CD4-positive, alpha-beta T cell treated with Interleukin-1 beta for 1 hour (primary cell): ENCODE measurements around the gene CUX1.

ENCODE experiments used
- DNase-seq, 2 donors: peaks; one replicate each; pipeline ENCODE4 v3.0.0-alpha.2; 2020 to 2022

CUX1 gene

GRCh38 chr7:102055181-102055976 lies 238.0 kb downstream of the CUX1 start:
- DNase-seq, result no peak

GRCh38 chr7:102059524-102059923 lies 242.1 kb downstream of the CUX1 start:
- no peak for DNase-seq

DNA sequence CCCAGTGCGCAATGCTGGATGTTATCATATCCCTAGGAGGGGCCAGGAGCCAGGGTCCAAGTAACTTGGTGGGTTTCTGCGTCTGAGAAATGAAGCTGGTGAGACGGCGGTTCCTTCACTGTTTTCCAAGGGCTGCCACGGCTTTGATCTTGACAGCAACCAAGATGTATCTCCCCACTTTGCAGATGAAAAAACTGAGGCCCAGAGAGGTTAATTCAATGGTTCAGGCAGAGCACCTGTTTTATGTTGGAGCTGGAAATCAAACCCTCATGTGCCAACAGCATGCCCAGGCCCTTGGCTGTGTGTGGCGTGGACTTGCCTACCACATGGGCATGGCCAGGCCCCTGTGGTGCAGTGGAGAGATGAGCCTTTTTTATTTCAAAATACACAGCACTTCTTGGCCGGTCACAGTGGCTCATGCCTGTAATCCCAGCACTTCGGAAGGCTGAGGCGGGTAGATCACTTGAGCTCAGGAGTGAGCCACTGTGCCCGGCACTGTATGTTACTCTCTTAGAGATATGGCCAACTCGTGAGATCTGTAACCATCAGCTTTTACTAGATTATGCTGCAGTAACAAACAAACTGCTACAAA lies 244.0 kb downstream of the CUX1 start:
- DNase-seq, result no peak

GRCh38 chr7:102061981-102062390 lies 244.6 kb downstream of the CUX1 start:
- peak; percentile 11 to 79 for DNase-seq

- no peak for DNase-seq
These were observed 246.3 kb downstream of the CUX1 start for GRCh38 chr7:102063690-102064180.

GRCh38 chr7:102064361-102065025 lies 247.1 kb downstream of the CUX1 start:
- peak; percentile 13 to 75 for DNase-seq

DNA sequence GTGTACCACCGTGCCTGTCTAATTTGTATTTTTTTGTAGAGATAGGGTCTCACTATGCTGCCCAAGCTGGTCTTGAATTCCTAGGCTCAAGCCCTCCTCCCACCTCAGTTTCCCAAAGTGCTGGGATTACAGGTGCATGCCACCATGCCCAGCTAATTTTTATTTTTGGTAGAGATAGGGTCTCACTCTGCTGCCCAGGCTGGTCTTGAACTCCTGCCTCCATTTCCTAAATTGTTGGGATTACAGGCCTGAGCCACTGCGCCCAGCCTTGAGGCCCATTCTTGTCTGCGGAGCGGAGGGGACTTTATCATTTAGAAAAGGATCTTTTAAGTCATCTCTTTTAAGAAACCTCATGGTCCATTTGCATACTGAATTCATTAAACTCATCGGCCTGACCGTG lies 247.8 kb downstream of the CUX1 start:
- no peak for DNase-seq

DNA sequence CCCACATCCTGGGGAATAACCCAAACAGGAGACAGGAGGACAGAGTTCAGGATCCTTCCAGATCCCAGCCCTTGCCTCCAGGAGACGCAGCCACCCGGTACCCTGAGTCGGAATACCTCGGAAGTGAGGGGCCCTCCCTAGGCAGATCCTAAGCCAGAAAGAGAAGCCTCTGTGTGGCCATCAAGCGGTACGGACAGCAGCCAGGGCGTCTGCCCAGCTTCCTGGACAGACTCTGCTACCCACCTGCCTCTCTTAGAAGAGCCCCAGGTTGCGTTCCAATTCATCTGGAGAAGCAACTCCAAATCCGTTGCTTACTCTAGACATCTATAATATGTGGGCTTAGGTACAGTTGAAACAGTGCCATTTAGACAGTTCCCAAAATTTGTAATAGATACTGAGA lies 249.1 kb downstream of the CUX1 start:
- DNase-seq, result no peak

DNA sequence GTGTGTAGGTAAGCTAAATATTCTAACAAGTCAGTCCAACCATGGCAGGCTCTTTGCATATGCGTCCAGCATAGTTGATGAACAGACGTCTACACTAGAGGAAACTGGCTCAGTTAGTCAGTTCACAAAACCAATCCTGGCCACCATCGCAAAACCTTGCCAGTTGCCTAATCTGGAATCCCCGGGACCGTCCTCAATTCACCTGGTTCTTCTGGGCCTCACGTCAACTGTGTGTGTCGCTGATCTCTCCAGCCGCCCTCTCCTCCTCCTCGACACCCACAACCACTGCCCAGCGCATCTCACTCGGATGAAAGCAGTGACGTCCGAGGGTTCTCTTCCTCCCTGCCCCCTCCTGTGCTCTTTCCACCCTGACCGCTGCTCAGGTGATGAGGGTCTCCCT lies 251.4 kb downstream of the CUX1 start:
- no peak for DNase-seq

- DNase-seq, result no peak
These were observed 252.7 kb downstream of the CUX1 start for GRCh38 chr7:102069931-102070629.

- no peak for DNase-seq
These were observed 254.6 kb downstream of the CUX1 start for GRCh38 chr7:102072003-102072402.

- DNase-seq, result no peak
These were observed 255.3 kb downstream of the CUX1 start for GRCh38 chr7:102072636-102073209.

GRCh38 chr7:102073931-102074880 lies 256.8 kb downstream of the CUX1 start:
- no peak for DNase-seq

- no peak for DNase-seq
These were observed 257.7 kb downstream of the CUX1 start for GRCh38 chr7:102075126-102075525.

- no peak for DNase-seq
These were observed 258.2 kb downstream of the CUX1 start for GRCh38 chr7:102075553-102076135.

DNA sequence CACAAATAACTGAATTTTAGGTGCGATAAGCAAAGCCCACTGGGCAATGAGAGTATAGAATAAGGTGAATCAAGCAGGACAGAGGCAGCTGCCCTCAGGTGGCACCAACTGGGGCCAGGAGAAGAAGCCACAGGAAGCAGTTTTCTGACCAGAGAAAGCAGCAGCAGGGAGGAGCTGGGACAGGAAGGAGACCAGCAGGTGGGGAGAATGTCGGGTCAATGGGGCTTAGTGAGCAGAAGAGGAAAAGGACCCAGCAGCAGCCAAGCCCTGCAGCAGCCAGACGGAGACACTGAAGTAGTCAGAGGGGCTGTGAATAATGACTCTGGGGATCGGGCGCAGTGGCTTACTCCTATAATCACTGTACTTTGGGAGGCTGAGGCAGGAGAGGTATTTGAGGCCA lies 259.7 kb downstream of the CUX1 start:
- no peak for DNase-seq

DNA sequence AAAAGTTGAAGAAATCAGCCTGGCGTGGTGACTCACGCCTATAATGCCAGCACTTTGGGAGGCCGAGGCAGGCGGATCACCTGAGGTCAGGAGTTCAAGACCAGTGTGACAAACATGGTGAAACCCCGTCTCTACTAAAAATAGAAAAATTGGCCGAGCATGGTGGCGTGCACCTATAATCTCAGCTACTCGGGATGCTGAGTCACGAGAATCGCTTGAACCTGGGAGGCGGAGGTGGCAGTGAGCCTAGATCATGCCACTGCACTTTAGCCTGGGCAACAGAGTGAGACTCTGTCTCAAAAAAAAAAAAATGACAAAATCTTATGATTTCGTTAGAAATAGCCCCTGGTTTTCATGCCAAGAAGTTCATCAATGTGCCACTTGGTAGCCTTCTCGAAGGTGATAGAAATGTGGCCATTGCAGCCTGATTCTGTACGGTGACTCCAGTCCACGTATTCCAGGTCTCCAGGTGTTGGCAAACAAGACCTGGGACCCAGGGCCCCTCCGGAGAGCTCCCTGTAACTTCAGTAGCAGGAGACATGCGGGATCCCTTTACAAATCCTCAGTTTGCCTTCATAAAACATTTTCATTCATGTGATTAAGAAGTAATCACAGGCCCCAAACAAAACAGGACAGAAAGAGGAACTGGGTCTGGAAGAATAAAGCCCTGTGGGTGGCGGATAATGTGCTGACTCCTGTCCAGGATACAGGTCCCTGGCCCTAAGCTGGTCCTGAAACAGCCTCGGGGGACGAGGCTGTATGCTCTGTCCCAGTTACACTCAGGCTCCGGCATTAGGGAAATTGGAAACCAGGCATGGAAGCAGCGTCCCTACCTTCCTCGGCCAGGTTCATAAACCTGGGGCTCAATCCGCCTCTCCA lies 262.0 kb downstream of the CUX1 start:
- no peak for DNase-seq

DNA sequence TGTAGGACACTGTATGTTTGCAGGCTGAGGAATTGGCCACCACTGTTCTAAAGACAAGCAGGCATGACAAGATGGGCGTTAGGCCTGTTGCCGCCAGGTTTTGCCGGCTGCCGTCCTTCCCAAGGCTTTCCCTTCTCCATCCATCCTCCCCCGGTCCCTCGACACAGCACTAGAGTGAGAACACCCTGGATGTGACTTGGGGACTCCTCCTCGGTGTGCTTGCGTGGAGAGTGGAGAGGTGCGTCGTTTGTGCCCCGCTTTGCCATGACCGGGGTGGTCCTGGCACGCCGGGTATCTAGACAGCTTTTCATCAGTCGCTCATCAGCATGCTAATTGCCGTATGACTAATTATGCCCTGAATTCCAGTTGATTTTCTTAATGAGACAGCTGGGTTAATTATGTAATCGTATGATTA lies 262.6 kb downstream of the CUX1 start:
- DNase-seq, result no peak

DNA sequence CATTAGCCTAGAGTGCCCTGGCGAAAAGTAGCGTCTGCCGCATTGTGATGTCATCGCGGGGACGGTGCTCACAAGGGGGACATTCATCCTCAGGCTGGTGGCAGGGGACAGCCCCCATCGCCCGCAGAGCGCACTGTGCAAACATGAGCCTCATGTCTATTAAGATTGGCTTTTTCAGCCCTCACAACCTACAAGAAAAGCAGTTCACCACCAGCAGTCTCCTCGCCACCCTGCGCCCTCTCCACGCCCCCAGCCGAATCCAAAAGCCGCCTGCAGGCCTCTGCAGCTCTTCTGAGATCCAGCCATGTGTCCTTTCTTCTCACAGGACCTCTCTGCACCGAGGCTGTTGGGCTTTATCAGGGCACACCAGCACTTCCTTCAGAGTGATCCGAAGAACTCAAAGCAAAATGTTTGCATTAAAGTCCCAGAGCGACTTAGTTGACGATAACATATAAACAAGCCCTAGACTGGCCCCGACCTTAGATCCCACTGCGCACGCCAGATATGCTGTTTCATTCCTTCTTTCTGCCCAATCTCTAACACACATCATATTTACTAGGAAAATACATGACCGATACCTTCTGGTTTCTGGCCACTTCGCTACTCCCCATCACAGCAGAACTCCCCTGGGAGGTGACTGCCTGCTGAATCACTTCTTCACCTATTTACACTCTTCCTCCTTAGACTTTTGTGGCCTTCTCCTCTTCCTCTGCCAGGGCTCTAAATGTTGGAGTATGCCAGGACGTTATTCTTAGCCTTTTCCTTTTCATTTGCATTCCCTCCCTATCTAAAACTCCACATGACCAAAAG lies 263.2 kb downstream of the CUX1 start:
- no peak for DNase-seq
